ENCODE data around the gene LDAF1.

The LDAF1 gene

GRCh38 chr16:21228361-21228872, 69.9 kb downstream of the LDAF1 start:
- Histone ChIP-seq H3K36me3 (no peaks in the 10 kb centered on the region), H3K27me3 (ENCODE audit: insufficient read depth, low read depth, severe bottlenecking) (no peaks in the 10 kb centered on the region), H3K4me3 (ENCODE audit: low read depth, low read length) (no peak overlapping the region), H3K27ac (no peak overlapping the region), H3K9me3 (ENCODE audit: severe bottlenecking) (no peaks in the 10 kb centered on the region)
- no peak for TF ChIP-seq CTCF (IDR thresholded peaks at IDR 0.05; ENCODE audit: low read depth, low read length)
- no peak for DNase-seq

All from WERI-Rb-1 (cell line).